PFSK-1 (cell line): Measurements from ENCODE around the gene ZNF787.
A peak's percentile ranks its signal among the peaks of the same experiment; 100 is the strongest.

Experiments
- POLR2AphosphoS5 ChIP-seq: IDR thresholded peaks from 2 replicates; pipeline ENCODE4 v1.6.1; 2012; ENCODE audit warnings: low read depth, mild to moderate bottlenecking, control low read depth, low read length, moderate library complexity
- SIN3A ChIP-seq: IDR thresholded peaks from 2 replicates; pipeline ENCODE4 v1.6.1; 2012; ENCODE audit warnings: mild to moderate bottlenecking, low read length, moderate library complexity, borderline replicate concordance; ENCODE audit not compliant: insufficient read depth
- TAF1 ChIP-seq: IDR thresholded peaks from 2 replicates; pipeline ENCODE4 v1.6.1; 2012; ENCODE audit warnings: low read length, control low read depth, borderline replicate concordance; ENCODE audit not compliant: insufficient read depth
- TF ChIP-seq, protein P1 (sequence below), 2 experiments: IDR thresholded peaks; 2 replicates each; pipeline versions ENCODE4 v1.6.1 to v1.8.0; 2011 to 2012; ENCODE audit warnings: low read depth in 2 of 2, low read length in 2 of 2, control low read depth in 1 of 2, inconsistent platforms in 1 of 2, mild to moderate bottlenecking in 1 of 2, moderate library complexity in 1 of 2; ENCODE audit not compliant: insufficient read depth in 1 of 2

DNA sequence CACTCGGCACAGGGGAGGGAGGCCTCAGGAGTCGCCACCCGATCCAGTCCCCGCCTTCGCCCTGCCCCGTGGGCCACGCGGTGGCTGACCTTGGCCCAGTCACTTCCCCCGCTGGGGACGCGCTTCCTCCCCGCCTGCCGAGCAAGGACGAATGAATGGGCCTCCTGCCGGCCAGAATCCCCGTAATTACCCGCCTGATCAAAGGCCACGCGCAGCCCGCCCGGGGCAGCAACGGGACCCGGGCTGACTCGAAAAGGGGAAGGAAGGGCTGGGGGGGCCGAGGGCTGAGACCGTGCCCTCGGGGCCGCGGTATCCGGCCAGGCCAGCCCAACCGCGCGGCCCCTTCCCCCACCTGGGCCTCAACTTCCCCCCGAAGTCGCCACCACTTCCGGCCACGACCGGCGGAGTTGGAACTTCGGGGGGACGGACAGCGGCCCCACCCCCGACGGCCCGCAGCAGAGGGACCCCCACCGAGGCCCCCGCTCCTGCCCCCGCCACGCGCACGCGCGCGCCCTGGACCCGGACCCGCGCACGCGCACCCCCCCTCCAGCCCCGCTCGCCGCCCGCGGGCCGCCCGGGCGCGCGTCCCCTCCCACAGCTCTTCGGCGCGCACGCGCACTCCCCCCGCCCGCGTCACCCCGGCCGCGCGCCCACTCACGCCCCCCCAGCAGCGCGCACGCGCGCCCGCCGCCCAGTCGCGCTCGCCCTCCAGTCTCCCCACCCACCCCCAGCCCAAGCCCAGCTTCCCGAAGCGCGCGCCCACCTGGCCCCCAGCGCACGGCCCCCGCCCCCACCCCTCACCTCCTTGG lies 520 bp downstream of the ZNF787 start:
- TF ChIP-seq POLR2AphosphoS5: peak; percentile 38; the same call in 1 of the 2 replicates
- TF ChIP-seq, protein P1, sequence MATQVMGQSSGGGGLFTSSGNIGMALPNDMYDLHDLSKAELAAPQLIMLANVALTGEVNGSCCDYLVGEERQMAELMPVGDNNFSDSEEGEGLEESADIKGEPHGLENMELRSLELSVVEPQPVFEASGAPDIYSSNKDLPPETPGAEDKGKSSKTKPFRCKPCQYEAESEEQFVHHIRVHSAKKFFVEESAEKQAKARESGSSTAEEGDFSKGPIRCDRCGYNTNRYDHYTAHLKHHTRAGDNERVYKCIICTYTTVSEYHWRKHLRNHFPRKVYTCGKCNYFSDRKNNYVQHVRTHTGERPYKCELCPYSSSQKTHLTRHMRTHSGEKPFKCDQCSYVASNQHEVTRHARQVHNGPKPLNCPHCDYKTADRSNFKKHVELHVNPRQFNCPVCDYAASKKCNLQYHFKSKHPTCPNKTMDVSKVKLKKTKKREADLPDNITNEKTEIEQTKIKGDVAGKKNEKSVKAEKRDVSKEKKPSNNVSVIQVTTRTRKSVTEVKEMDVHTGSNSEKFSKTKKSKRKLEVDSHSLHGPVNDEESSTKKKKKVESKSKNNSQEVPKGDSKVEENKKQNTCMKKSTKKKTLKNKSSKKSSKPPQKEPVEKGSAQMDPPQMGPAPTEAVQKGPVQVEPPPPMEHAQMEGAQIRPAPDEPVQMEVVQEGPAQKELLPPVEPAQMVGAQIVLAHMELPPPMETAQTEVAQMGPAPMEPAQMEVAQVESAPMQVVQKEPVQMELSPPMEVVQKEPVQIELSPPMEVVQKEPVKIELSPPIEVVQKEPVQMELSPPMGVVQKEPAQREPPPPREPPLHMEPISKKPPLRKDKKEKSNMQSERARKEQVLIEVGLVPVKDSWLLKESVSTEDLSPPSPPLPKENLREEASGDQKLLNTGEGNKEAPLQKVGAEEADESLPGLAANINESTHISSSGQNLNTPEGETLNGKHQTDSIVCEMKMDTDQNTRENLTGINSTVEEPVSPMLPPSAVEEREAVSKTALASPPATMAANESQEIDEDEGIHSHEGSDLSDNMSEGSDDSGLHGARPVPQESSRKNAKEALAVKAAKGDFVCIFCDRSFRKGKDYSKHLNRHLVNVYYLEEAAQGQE (IDR thresholded peaks at IDR 0.05; ENCODE audit: insufficient read depth in 1 of 2, low read depth in 2 of 2, low read length in 2 of 2): no peak
- TF ChIP-seq TAF1: peak; percentile 57; the same call in 1 of the 2 replicates
- TF ChIP-seq SIN3A: no peak
